RKO (cell line): ENCODE results near the gene GARIN5A.

Source experiments
- DNase-seq: peaks from one replicate; pipeline ENCODE4 v3.0.0-alpha.2; 2016; ENCODE audit warnings: low spot score

GARIN5A gene

DNA sequence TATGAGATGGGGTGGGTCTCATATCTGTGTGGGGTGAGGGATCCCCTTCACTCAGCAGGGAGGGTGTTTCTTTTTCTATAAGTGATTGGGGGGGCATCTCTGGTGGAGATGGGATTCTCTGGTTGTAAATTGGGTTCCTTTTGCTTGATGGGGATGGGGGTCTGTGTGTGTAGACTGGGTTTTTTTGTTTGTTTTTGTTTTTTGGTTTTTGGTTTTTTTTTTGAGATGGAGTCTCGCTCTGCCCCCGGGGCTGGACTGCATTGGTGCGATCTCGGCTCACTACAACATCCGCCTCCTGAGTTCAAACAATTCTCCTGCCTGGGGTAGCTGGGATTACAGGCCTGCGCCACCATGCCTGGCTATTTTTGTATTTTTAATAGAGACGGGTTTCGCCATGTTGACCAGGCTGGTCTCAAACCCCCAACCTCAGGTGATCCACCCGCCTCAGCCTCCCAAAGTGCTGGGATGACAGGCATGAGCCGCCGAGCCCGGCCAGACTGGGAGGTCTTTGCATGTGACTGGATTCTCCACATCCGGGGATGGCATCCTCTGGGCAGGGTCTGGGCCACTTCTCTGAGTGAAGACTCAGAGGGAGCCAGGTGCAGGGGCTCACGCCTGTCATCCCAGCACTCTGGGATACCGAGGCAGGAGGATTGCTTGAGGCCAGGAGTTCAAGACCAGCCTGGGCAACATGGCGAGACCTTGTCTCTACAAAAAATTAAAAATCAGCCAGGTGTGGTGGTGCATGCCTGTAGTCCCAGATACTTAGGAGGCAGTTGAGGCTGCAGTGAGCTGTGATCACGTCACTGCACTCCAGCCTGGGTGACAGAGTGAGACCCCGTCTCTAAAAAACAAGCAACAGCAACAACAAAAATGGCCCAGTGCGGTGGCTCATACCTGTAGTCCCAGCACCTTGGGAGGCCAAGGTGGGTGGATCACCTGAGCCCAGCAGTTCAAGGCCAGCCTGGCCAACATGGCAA, 43.2 kb downstream of the GARIN5A start:
- DNase-seq: no peak

DNA sequence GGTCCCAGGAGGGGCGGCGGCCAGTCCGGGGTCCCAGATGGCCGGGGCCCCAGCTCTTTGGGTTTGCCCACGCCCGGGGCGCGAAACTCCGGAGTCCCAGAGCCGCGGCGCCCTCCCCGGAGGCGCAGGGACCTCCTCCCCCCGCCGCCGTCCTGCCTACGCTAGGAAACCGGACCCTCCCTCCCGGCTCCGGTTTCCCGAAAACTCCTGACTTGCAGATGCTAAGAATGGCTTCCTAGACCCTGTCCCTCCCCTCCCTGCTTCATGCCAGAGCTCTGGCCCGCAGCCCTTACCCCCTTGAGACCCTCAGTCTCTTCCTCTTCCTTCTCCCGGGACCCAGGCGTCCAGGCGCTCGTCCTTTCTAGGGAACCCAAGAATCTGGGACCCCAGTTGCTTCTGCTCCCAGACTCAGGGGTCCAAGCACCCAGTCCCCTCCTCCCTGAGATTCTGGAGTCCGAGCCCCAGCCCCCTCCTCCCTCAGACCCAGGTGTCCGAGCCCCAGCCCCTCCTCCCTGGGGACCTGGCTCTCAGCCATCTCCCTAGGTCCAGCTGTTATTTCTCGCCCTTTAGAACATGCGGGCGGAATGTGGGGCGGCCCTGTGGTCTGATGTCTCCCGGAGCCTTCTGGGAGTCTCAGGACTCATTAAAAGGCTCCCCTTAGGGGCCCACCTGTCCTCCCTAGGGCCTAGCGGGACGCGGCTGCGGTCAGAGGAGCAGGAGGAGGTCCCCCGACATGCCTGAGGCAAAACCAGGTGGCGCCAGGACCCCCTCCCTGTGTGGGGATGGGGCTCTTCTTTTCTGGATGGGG, 44.2 kb downstream of the GARIN5A start, which contains the start of gene MYBPC2:
Gene MYBPC2, plus strand, starts transcription at position 672 of the 808 bp plus-strand sequence. Its CDS starts 62 bp downstream, at position 734.
- no peak for DNase-seq

DNA sequence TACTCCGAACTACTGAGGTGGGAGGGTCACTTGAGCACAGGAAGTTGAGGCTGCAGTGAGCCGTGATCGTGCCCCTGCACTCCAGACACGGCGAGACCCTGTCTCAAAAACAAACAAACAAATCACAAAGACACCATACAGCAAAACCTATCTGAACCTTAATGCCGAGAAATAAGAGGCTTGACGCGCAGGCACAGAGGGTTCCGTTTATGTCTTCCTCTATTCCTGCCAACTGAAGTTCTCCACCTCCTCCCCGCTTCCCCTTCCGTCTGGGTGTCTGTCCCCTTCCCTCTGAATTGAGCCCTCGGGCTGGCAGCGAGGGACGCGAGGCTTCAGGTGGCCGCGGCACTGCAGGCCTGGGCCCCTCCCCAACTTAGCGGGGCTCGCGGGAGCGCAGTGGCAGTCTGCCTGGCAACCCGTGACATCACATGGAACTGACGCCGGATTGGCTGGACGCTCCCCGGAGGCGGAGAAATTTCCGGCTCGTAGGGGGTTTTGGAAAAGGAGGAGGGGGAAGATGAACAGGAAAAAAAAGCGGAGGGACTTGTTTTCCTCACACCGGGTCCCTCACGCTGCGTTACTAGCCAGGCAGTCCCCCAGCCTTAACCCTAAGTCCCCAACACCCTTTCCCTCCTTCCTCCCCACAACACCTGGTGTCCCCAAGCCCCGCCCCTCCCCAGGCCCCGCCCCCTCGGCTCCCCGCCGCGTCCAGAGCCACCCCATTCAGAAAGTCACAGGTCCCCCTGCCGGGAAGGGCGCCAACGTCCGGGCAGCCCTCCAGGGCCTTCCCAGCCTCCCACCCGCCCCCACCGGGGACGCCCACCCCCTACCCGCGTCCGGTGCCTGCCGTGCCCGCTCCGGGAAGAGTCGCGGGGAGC, 45.1 kb downstream of the GARIN5A start:
- peak; percentile 69 for DNase-seq

DNA sequence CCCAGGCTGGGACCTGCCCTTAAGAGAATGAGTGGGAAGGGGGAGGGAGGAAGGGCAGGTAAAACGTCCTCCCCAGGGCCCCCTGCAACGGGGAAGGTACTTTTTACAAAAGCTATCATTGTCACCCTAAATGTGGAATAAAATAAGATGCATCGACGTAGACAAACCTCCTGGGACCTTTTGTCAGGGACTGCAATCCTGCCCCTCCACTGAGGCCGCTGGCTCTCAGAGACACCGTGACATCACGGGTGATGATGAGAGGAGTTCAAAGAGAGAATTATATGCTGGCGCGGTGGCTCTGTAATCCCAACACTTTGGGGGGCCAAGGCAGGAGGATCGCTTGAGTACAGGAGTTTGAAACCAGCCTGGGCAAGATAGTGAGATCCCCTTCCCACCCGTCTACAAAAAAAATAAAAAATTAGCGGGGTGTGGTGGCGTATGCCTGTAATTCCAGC, 45.7 kb downstream of the GARIN5A start:
- DNase-seq: no peak

DNA sequence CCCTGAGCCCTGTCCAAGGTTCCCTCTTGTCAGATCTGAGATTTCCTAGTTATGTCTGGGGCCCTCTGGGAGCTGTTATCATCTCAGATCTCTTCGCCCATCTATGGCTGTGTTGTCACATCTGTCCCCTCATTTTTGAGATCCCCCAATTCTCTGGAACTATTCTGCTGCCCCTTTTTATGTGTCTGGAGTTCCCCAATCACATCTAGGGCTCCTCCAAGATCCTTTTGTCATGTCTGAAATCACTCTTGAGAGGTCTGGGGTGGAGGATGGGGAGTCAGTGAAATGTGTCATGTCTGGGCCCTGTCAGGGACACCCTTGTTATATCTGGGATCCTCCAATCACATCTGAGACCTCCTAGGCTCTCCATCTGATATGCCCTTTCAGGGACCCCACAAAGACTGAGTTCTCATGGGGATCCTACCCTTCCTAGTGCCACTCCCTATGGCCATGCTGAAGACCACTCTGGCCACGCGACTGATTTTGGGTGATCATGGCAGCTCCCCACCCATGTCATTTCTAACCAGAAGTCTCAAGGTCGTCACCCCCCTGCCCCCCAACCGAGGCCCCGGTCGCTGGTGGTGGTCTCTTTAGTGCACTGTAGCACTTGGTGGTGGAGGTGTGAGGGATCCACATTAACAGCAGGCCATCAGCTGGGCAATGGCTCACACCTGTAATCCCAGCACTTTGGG, 47.7 kb downstream of the GARIN5A start:
- no peak for DNase-seq

DNA sequence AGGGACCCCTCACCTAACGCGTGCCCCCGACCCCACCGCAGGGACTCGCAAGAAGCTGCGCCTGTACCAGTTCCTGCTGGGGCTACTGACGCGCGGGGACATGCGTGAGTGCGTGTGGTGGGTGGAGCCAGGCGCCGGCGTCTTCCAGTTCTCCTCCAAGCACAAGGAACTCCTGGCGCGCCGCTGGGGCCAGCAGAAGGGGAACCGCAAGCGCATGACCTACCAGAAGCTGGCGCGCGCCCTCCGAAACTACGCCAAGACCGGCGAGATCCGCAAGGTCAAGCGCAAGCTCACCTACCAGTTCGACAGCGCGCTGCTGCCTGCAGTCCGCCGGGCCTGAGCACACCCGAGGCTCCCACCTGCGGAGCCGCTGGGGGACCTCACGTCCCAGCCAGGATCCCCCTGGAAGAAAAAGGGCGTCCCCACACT, 48.6 kb downstream of the GARIN5A start:
- DNase-seq: no peak

DNA sequence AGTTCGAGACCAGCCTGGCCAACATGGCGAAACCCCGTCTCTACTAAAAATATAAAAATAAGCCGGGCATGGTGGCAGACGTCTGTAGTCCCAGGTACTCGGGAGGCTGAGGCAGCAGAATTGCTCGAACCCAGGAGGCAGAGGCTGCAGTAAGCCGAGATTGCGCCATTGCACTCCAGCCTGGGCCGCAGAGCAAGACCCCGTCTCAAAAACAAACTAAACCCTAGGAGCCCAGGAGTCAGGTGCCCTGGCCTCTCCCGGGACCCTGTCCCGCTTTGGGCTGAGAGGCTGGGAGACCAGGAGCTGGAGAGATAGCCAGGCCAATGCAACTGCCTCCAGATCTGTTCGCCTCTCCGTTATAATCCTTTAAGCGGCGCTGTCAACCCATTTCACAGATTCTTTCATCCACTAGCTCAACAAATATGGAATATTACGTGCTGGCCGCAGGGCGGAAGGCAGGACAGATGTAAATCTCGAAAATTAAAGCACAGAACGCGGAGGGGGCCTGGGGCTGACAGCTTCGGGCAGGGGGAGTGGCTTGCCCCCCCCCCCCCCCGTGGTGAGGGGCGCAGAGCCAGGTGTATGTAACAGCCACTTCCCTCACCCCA, 49.2 kb downstream of the GARIN5A start:
- DNase-seq: no peak

DNA sequence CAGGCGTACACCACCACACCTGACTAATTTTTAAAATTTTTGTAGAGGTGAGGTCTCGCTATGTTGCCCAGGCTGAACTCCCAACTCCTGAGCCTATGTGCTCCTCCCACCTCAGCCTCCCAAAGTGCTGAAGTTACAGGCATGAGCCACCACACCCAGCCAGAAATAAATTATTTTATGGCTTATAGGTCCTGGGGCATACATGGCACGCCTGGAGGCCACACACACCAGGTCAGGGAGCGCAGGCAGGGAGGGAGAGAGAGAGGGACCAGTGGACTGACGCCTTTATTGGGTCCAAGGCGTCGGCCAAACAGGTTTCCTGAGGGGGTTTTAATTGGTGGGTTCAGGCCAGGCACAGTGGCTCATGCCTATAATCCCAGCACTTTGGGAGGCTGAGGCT, 51.1 kb downstream of the GARIN5A start:
- DNase-seq: no peak

DNA sequence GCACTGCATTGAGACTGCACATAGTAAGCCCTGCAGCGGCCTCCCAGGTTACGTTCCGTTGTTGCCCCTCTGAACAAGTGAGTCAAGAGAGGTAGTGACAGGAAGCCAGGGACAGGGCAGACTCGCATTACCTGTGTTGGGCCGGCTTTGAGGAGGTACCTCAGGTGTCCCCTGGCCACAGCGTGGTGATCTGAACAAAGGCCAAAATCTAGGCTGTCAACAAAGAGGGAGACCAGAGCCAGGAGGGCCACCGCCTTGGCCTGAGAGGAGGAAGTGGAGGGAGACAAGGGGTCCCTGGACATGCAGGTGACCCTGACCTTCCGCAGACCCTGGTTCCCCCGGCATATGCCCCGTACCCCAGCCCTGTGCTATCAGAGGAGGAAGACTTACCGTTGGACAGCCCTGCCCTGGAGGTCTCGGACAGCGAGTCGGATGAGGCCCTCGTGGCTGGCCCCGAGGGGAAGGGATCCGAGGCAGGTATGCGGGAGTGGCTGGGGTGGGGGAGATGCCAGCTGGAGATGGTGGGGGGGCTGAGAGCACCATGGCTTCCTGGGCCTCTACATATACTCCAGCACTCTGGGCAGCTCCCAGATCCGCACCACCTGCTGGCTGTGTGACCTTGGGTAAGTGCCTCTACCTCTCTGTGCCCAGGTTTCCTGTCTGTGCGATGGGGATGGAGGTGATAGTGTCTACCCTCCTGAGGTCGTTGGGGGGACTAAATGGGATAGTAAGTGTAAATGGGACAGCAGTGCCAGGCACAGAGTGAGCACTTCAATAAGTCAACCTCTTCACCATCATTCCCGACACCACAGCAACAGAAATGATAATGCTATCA, 53.2 kb downstream of the GARIN5A start:
- DNase-seq: no peak

DNA sequence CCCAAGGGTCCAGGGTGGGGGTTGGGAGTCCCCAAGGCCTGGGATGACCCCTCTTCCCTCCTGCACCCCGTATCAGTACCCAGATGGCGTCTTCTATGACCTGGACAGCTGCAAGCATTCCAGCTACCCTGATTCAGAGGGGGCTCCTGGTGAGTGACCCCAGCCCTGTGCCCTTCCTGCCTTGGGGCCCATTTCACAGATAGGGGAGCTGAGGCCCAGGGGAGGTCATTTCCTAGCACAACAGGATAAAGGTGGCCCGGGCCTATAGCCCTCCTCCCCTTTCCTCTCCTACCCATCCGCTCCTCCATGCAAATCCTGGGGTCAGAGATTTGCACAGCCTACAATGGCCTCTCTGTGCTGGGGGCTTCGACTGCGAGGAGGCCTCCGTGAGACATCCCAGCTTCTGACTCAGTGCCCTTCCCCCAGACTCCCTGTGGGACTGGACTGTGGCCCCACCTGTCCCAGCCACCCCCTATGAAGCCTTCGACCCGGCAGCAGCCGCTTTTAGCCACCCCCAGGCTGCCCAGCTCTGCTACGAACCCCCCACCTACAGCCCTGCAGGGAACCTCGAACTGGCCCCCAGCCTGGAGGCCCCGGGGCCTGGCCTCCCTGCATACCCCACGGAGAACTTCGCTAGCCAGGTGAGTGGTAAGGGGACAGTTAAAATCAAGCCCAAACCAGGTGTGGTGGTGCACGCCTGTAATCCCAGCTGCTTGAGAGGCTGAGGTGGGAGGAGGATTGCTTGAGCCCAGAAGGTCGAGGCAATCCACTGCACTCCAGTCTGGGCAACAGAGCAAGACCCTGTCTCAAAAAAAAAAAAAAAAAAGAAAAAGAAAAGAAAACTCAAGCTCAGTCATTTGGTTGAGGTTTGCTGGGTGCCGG, 54.0 kb downstream of the GARIN5A start:
- no peak for DNase-seq

DNA sequence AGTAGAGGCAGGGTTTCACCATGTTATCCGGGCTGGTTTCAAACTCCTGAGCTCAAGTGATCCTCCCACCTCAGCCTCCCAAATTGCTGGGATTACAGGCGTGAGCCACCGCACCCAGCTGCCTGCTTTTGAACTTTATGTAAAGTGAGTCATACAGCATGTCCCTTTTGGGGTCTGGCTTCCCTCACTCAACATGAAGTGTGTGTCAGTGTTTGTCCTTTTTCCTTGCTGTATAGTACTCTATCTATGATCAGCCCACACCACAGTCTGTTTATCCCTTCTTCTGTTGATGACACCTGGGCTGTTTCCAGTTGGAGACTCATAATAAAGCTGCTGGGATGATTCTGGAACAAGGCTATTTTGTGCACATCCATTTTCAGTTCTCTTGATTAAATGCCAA, 55.8 kb downstream of the GARIN5A start:
- no peak for DNase-seq

DNA sequence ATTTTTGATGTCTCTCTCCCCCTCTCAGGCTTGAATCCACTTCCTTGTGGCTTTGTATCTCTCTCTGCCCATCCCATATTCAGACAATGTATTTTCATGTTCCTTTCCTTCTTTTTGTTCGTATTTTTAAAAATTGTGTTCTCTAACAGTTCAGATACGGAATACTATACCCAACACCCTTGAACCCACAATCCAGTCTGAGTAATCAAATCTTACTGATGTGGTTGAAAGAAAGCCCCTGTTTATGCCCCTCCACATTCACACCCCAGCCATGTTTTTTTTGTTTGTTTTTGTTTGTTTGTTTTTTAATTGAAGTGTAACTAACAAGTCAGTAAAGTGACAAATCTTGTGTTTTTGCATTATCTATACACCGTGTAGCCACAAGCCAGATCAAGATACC, 56.5 kb downstream of the GARIN5A start:
- no peak for DNase-seq

DNA sequence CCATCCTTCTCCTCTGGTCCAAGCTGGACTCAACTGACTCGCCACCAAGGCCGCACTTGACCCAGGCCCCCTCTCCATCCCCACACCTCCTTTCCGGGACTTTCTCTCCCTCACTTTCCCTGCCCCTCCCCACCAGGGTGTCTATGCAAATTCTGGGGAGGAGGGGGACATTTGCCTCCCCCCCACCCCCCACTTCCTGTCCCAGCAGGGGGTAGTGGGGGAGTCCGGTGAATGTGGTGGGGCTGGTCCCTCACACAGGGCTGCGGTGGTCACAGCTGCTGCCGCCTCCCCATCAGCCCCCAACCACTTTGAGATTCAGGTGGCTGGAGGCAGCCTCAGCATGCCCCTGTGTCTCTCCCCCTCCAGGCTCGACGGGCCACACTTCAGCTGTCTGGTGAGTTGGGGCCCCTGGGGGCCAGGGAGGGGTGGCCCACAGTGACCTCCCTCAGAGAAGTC, 57.0 kb downstream of the GARIN5A start:
- no peak for DNase-seq

DNA sequence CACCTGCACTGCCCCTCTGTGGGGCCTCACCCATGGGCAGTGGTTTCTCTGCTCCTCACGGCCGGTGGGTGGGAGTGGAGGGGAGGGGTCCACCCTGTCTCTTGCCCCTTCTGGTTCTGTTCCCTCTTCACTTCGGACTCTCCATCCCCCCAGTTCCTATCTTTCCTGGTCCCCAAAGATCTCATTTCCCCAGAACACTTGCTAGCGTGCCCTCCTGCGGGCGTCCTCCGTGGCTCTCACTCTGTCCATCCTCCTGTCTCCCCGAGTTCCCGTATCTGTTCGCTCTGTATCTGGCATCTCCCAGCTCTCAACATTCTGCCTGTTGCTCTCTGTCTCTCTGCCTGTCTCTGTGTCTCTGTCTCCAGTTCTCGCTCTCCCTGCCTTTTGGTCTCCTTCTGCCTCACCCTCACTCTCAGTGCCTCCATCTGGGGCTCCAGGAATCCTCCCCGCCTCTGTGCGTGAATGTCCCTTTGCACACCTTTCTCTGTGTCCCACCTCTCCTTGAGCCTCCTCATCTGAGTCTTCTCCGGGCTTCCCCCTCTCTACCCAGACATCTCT, 57.5 kb downstream of the GARIN5A start:
- DNase-seq: no peak

DNA sequence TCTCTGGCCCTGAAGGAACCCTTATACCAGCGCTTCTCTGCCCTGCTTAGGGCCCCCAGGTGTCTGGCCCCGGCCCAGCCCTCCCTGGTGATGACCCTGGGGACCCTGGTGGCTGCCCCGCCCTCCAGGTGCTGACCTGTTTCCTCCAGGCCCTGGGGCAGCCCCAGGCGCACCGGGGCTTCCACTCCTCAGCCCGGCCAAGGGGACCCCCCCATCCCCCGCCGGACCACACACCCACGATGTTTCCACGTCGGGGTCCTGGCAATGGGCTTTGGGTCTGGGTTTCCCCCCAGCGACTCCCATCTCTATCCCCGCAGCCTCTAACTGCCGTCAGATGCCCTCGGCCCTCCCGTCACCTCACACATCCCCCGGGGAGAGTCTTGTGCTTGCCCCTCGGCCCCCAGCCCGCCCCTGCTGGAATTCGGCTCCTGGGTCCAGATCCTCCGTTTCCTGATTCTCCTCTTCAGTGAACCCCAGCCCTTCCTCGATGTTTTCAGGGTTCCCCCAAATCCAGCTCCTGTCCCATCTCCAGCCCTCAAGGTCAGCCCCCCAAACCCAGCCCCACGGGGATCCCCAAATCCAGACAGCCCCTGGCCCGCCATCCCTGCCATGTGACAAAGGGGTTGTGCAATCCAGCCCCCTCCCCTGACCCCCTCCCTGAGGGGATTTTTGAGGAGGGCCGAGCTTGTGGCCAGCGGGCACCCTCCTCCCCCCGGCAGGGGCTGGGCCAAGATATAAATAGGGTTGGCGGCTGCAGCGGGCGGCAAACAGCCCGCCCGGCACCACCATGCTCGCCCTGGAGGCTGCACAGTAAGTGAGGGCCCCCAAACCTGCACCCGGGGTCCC, 58.2 kb downstream of the GARIN5A start, which contains the start of gene SPIB:
Gene SPIB, plus strand, starts transcription at position 763 of the 846 bp plus-strand sequence. Its CDS starts 25 bp downstream, at position 788.
- DNase-seq: no peak

DNA sequence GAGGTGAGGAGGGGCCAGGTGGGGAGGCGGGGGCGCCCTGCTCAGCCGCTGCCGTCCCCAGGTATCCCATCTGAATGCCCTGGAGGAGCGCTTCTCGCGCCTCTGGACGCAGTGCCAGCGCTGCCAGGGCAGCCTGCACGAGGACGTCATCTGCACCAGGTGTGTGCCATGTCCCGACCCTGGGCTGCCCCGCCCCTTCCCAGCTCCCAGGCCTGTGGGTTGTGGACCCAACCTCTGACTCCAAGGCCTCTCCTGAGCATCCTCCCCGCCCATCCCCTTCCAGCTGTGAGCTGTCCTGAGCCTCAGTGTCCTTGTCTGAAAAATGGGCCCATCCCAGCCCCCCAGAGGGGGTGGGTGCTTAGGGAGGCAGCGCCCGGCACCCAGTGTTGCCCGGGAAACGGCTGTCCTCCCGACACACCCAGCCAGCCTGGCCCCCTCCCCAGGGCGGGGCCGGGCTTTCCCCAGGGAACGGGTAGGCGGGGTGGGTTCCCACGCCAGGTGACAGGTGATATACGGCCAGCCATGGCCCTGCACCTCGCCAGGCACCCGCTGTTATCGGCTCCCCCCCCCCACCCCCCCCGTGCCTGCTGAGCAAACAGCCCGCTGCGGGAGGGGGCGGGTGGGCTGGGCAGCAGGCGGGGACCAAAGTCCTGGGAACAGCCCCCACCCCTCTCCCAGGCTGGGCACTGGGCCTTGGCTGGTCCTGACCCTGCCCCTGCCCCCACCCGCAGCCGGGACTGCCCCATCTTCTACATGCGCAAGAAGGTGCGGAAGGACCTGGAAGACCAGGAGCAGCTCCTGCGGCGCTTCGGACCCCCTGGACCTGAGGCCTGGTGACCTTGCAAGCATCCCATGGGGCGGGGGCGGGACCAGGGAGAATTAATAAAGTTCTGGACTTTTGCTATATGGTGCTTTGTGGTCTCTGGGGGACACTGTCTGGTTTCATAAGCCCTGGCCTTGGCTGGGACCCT, 59.3 kb downstream of the GARIN5A start:
- no peak for DNase-seq
